H7 (cell line): Measurements from ENCODE around the gene DAPK1. TPM values are rescaled to one million over a fixed set of nuclear protein-coding genes. Genes with fewer than 3 reads are reported as not detected.

Experiments
- DNase-seq: peaks from one replicate; pipeline ENCODE4 v3.0.0; 2012
- H3K27me3 ChIP-seq: 2 replicates; pipeline ENCODE4 v1.6.0; 2011; ENCODE audit warnings: mild to moderate bottlenecking, low read length; ENCODE audit not compliant: control insufficient read depth, insufficient read depth
- H3K36me3 ChIP-seq: replicated peaks from 2 replicates; pipeline ENCODE4 v1.5.1; 2011; ENCODE audit warnings: low read length; ENCODE audit not compliant: control insufficient read depth, insufficient read depth
- H3K4me3 ChIP-seq: 2 replicates; pipeline ENCODE4 v1.5.1; 2011; ENCODE audit warnings: low read depth, mild to moderate bottlenecking, control low read depth, low read length, moderate library complexity; ENCODE audit not compliant: insufficient read depth
- total RNA-seq: library from RNA; depleted of rRNA; stranded (reverse); fragments of >200 nt; shearing (Covaris generic); gene quantifications from 2 replicates; pipeline ENCODE4 v1.2.3, GENCODE V29; 2014

DAPK1 gene
- total RNA-seq, 1 experiment from 2014 or later, result 48.8 TPM

- no peaks in the 10 kb centered on the region for H3K27me3 ChIP-seq
- no peak for DNase-seq
- H3K4me3 ChIP-seq, result no peak overlapping the region
- peaks cover 7% of the 10 kb centered on the region for H3K36me3 ChIP-seq
Measured at GRCh38 chr9:87639949-87640348, 142.3 kb downstream of the DAPK1 start.

- DNase-seq, result no peak
- Histone ChIP-seq H3K4me3 (no peak overlapping the region), H3K36me3 (peaks cover 7% of the 10 kb centered on the region), H3K27me3 (no peaks in the 10 kb centered on the region)
Measured at GRCh38 chr9:87640385-87640795, 142.7 kb downstream of the DAPK1 start.

- Histone ChIP-seq H3K27me3 (no peaks in the 10 kb centered on the region), H3K4me3 (no peak overlapping the region), H3K36me3 (peaks cover 7% of the 10 kb centered on the region)
- DNase-seq, result no peak
Measured at GRCh38 chr9:87641067-87641466, 143.4 kb downstream of the DAPK1 start.

- H3K36me3 ChIP-seq, result peaks cover 16% of the 10 kb centered on the region
- no peak overlapping the region for H3K4me3 ChIP-seq
- no peaks in the 10 kb centered on the region for H3K27me3 ChIP-seq
- no peak for DNase-seq
Measured at GRCh38 chr9:87642330-87643106, 144.9 kb downstream of the DAPK1 start.

- no peak for DNase-seq
- Histone ChIP-seq H3K4me3 (no peak overlapping the region), H3K36me3 (peaks cover 16% of the 10 kb centered on the region), H3K27me3 (no peaks in the 10 kb centered on the region)
Measured at GRCh38 chr9:87643107-87643650, 145.5 kb downstream of the DAPK1 start.

- peaks cover 23% of the 10 kb centered on the region for H3K36me3 ChIP-seq
- H3K4me3 ChIP-seq, result no peak overlapping the region
- no peaks in the 10 kb centered on the region for H3K27me3 ChIP-seq
- no peak for DNase-seq
Measured at GRCh38 chr9:87643778-87644570, 146.3 kb downstream of the DAPK1 start.

GRCh38 chr9:87644659-87645058 is 147.0 kb downstream of the DAPK1 start:
- Histone ChIP-seq H3K36me3 (peaks cover 29% of the 10 kb centered on the region), H3K27me3 (no peaks in the 10 kb centered on the region), H3K4me3 (no peak overlapping the region)
- peak; percentile 58 for DNase-seq

- Histone ChIP-seq H3K36me3 (peaks cover 28% of the 10 kb centered on the region), H3K27me3 (no peaks in the 10 kb centered on the region), H3K4me3 (no peak overlapping the region)
- no peak for DNase-seq
Measured at GRCh38 chr9:87646546-87646945, 148.9 kb downstream of the DAPK1 start.

- no peak overlapping the region for H3K4me3 ChIP-seq
- H3K36me3 ChIP-seq, result peaks cover 29% of the 10 kb centered on the region
- DNase-seq, result no peak
- no peaks in the 10 kb centered on the region for H3K27me3 ChIP-seq
Measured at GRCh38 chr9:87647114-87647513, 149.4 kb downstream of the DAPK1 start.

GRCh38 chr9:87648606-87649005 is 150.9 kb downstream of the DAPK1 start:
- no peak for DNase-seq
- Histone ChIP-seq H3K4me3 (no peak overlapping the region), H3K27me3 (no peaks in the 10 kb centered on the region), H3K36me3 (peaks cover 29% of the 10 kb centered on the region)

GRCh38 chr9:87650611-87651295 is 153.1 kb downstream of the DAPK1 start:
- DNase-seq, result no peak
- H3K27me3 ChIP-seq, result no peaks in the 10 kb centered on the region
- peaks cover 30% of the 10 kb centered on the region for H3K36me3 ChIP-seq
- no peak overlapping the region for H3K4me3 ChIP-seq

- no peak overlapping the region for H3K4me3 ChIP-seq
- no peak for DNase-seq
- peaks cover 28% of the 10 kb centered on the region for H3K36me3 ChIP-seq
- H3K27me3 ChIP-seq, result no peaks in the 10 kb centered on the region
Measured at GRCh38 chr9:87651431-87651830, 153.8 kb downstream of the DAPK1 start.

GRCh38 chr9:87653941-87654340 is 156.3 kb downstream of the DAPK1 start:
- DNase-seq, result no peak
- Histone ChIP-seq H3K27me3 (no peaks in the 10 kb centered on the region), H3K4me3 (no peak overlapping the region), H3K36me3 (peaks cover 26% of the 10 kb centered on the region)

- Histone ChIP-seq H3K27me3 (no peaks in the 10 kb centered on the region), H3K4me3 (no peak overlapping the region), H3K36me3 (peaks cover 18% of the 10 kb centered on the region)
- DNase-seq, result no peak
Measured at GRCh38 chr9:87655731-87656130, 158.1 kb downstream of the DAPK1 start.
